ENCODE measurements around the gene P2RY11. TPM values are rescaled to one million over a fixed set of nuclear protein-coding genes. Genes with fewer than 3 reads are reported as not detected.

P2RY11 gene
- total RNA-seq, 1 donor from 2014 or later, result 31.2 TPM

GRCh38 chr19:10095948-10096614 lies 15.4 kb upstream of the P2RY11 start:
- TF ChIP-seq CTCF (IDR thresholded peaks at IDR 0.05; ENCODE audit: unreplicated experiment), result no peak
- Mint-ChIP-seq H3K36me3 (peaks cover 12% of the 10 kb centered on the region), H3K27ac (no peak overlapping the region), H3K27me3 (ENCODE audit: low read depth) (peaks cover 22% of the 10 kb centered on the region), H3K9me3 (peaks cover 5% of the 10 kb centered on the region), H3K4me1 (peaks cover 4% of the 10 kb centered on the region), H3K4me3 (no peak overlapping the region)
- peak; percentile 85 to 92 for DNase-seq (ENCODE audit: low spot score in 2 of 2, unreplicated experiment in 2 of 2)

GRCh38 chr19:10096615-10096963 lies 14.9 kb upstream of the P2RY11 start:
- Mint-ChIP-seq H3K27me3 (ENCODE audit: low read depth) (peaks cover 22% of the 10 kb centered on the region), H3K36me3 (peaks cover 10% of the 10 kb centered on the region), H3K4me1 (peaks cover 4% of the 10 kb centered on the region), H3K9me3 (peaks cover 5% of the 10 kb centered on the region), H3K4me3 (no peak overlapping the region), H3K27ac (no peak overlapping the region)
- DNase-seq (ENCODE audit: low spot score in 2 of 2, unreplicated experiment in 2 of 2), result no peak
- no peak for TF ChIP-seq CTCF (IDR thresholded peaks at IDR 0.05; ENCODE audit: unreplicated experiment)

GRCh38 chr19:10100163-10100785 lies 11.2 kb upstream of the P2RY11 start:
- Mint-ChIP-seq H3K4me3 (no peak overlapping the region), H3K9me3 (no peaks in the 10 kb centered on the region), H3K27me3 (ENCODE audit: low read depth) (peaks cover 15% of the 10 kb centered on the region), H3K36me3 (no peaks in the 10 kb centered on the region), H3K4me1 (peaks cover 8% of the 10 kb centered on the region), H3K27ac (no peak overlapping the region)
- no peak for TF ChIP-seq CTCF (IDR thresholded peaks at IDR 0.05; ENCODE audit: unreplicated experiment)
- DNase-seq (ENCODE audit: low spot score in 2 of 2, unreplicated experiment in 2 of 2), result no peak

GRCh38 chr19:10102787-10103236 lies 8.7 kb upstream of the P2RY11 start:
- Mint-ChIP-seq H3K9me3 (no peaks in the 10 kb centered on the region), H3K4me1 (peaks cover 20% of the 10 kb centered on the region), H3K27ac (no peak overlapping the region), H3K36me3 (peaks cover 4% of the 10 kb centered on the region), H3K4me3 (no peak overlapping the region), H3K27me3 (ENCODE audit: low read depth) (peaks cover 11% of the 10 kb centered on the region)
- no peak for TF ChIP-seq CTCF (IDR thresholded peaks at IDR 0.05; ENCODE audit: unreplicated experiment)
- DNase-seq (ENCODE audit: low spot score in 2 of 2, unreplicated experiment in 2 of 2), result no peak

GRCh38 chr19:10104130-10104513 lies 7.4 kb upstream of the P2RY11 start:
- Mint-ChIP-seq H3K36me3 (peaks cover 4% of the 10 kb centered on the region), H3K27ac (peak overlapping the region; percentile 73), H3K9me3 (no peaks in the 10 kb centered on the region), H3K4me3 (no peak overlapping the region), H3K4me1 (peaks cover 15% of the 10 kb centered on the region), H3K27me3 (ENCODE audit: low read depth) (peaks cover 7% of the 10 kb centered on the region)
- no peak for DNase-seq (ENCODE audit: low spot score in 2 of 2, unreplicated experiment in 2 of 2)
- no peak for TF ChIP-seq CTCF (IDR thresholded peaks at IDR 0.05; ENCODE audit: unreplicated experiment)
